ENCODE results near the gene PPP1R36. TPM values are rescaled to one million over a fixed set of nuclear protein-coding genes. Genes with fewer than 3 reads are reported as not detected.

PPP1R36 gene
- total and polyA plus RNA-seq, 3 donors from 2014 or later, result 22.4 to 108 (median 38.5) TPM

GRCh38 chr14:64536488-64537245 is 13.1 kb upstream of the PPP1R36 start:
- no peak for DNase-seq
- WGBS, 2 donors, result 75 to 76% methylated on average over 4 of the region's 4 CpGs
- Histone ChIP-seq H3K27ac (no peak overlapping the region), H3K4me1 (no peaks in the 10 kb centered on the region), H3K36me3 (ENCODE audit: low read depth, missing control alignments) (no peaks in the 10 kb centered on the region), H3K4me3 (no peak overlapping the region), H3K27me3 (no peaks in the 10 kb centered on the region), H3K9me3 (no peaks in the 10 kb centered on the region)
- intact Hi-C loops (cut with DNase I; ENCODE audit: low total_unique reads), result no loop called here
- TF ChIP-seq CTCF (IDR thresholded peaks at IDR 0.05), result no peak
- TF ChIP-seq POLR2A (IDR thresholded peaks at IDR 0.05), result no peak

GRCh38 chr14:64540208-64541202 is 9.3 kb upstream of the PPP1R36 start, which contains the start of gene HSPA2:
TSS of gene HSPA2 (plus strand) at chr14:64540741. CDS start at chr14:64540850, 109 bp downstream.
- peak within 1 kb of the TSS; percentile 58 to 68 for H3K4me3 ChIP-seq
- no peaks in the 10 kb centered on the region for H3K9me3 ChIP-seq
- H3K36me3 ChIP-seq (ENCODE audit: low read depth, missing control alignments), result no peaks in the 10 kb centered on the region
- peak; percentile 99 for DNase-seq
- TF ChIP-seq POLR2A (IDR thresholded peaks at IDR 0.05) (peak; percentile 82), CTCF (IDR thresholded peaks at IDR 0.05) (peak; percentile 63 to 84 (median 65))
- intact Hi-C loops (cut with DNase I; ENCODE audit: low total_unique reads), result loop anchor here (10.0 kb wide), 1 partner anchor 94 kb away; no protein-coding TSS in a partner anchor
- peak within 1 kb of the TSS; percentile 73 to 85 for H3K27ac ChIP-seq
- 5% methylated on average over 17 to 76 of the region's 79 CpGs for WGBS, 2 donors
- no peaks in the 10 kb centered on the region for H3K4me1 ChIP-seq
- no peaks in the 10 kb centered on the region for H3K27me3 ChIP-seq

GRCh38 chr14:64541261-64541971 is 8.3 kb upstream of the PPP1R36 start:
- peak overlapping the region; percentile 58 to 68 for H3K4me3 ChIP-seq
- 14% methylated on average over 73 of the region's 73 CpGs; no CpG with 5 or more reads in 1 of the 2 donors for WGBS, 2 donors
- intact Hi-C loops (cut with DNase I; ENCODE audit: low total_unique reads), result loop anchor here (10.0 kb wide), 1 partner anchor 93 kb away; no protein-coding TSS in a partner anchor

More at GRCh38 chr14:64541261-64541971, 8.3 kb upstream of the PPP1R36 start:
- H3K4me1 ChIP-seq, result no peaks in the 10 kb centered on the region
- H3K27ac ChIP-seq, result peak overlapping the region in 1 of 2 donors; percentile 85
- TF ChIP-seq CTCF (IDR thresholded peaks at IDR 0.05) (no peak), POLR2A (IDR thresholded peaks at IDR 0.05) (no peak)
- no peaks in the 10 kb centered on the region for H3K36me3 ChIP-seq (ENCODE audit: low read depth, missing control alignments)
- DNase-seq, result peak; percentile 29
- H3K27me3 ChIP-seq, result no peaks in the 10 kb centered on the region
- H3K9me3 ChIP-seq, result no peaks in the 10 kb centered on the region
